NCI-H1048 (cell line): ENCODE measurements around the gene SPAG4.

ENCODE experiments used
- DNase-seq: peaks from one replicate; lab custom pipeline; 2025; lab: John Stamatoyannopoulos, UW

Gene SPAG4

GRCh38 chr20:35615667-35616464, at the start of gene SPAG4:
Gene SPAG4, plus strand, starts transcription at chr20:35615829. Its CDS starts 175 bp downstream, at chr20:35616004.
- no peak for DNase-seq

GRCh38 chr20:35568645-35569044, 47.0 kb upstream of the SPAG4 start:
- no peak for DNase-seq

GRCh38 chr20:35571555-35571954, 44.1 kb upstream of the SPAG4 start:
- no peak for DNase-seq

- no peak for DNase-seq
Measured at GRCh38 chr20:35572838-35573237, 42.8 kb upstream of the SPAG4 start.

GRCh38 chr20:35575958-35576357, 39.7 kb upstream of the SPAG4 start:
- DNase-seq, result no peak

- DNase-seq, result no peak
Measured at GRCh38 chr20:35576816-35577215, 38.8 kb upstream of the SPAG4 start.

GRCh38 chr20:35578469-35578868, 37.2 kb upstream of the SPAG4 start:
- DNase-seq, result no peak

- no peak for DNase-seq
Measured at GRCh38 chr20:35579196-35579595, 36.4 kb upstream of the SPAG4 start.

- no peak for DNase-seq
Measured at GRCh38 chr20:35582131-35582530, 33.5 kb upstream of the SPAG4 start.

GRCh38 chr20:35582741-35583404, 32.8 kb upstream of the SPAG4 start:
- DNase-seq, result no peak

GRCh38 chr20:35583636-35584560, 31.7 kb upstream of the SPAG4 start:
- DNase-seq, result no peak

- DNase-seq, result no peak
Measured at GRCh38 chr20:35586751-35587425, 28.7 kb upstream of the SPAG4 start.

GRCh38 chr20:35587436-35587835, 28.2 kb upstream of the SPAG4 start:
- no peak for DNase-seq

- no peak for DNase-seq
Measured at GRCh38 chr20:35588397-35588796, 27.2 kb upstream of the SPAG4 start.

GRCh38 chr20:35592339-35592974, 23.2 kb upstream of the SPAG4 start:
- no peak for DNase-seq

- no peak for DNase-seq
Measured at GRCh38 chr20:35595456-35595855, 20.2 kb upstream of the SPAG4 start.

GRCh38 chr20:35595901-35596300, 19.7 kb upstream of the SPAG4 start:
- no peak for DNase-seq

- DNase-seq, result no peak
Measured at GRCh38 chr20:35597186-35597585, 18.4 kb upstream of the SPAG4 start.

GRCh38 chr20:35598476-35598875, 17.2 kb upstream of the SPAG4 start:
- no peak for DNase-seq

GRCh38 chr20:35598899-35599775, 16.5 kb upstream of the SPAG4 start:
- DNase-seq, result no peak

- no peak for DNase-seq
Measured at GRCh38 chr20:35599776-35600120, 15.9 kb upstream of the SPAG4 start.
